Measurements from ENCODE around the gene C1orf56. TPM values are rescaled to one million over a fixed set of nuclear protein-coding genes. Genes with fewer than 3 reads are reported as not detected.

The C1orf56 gene
- total and polyA plus RNA-seq, 10 of the 15 experiments (the other 5 are each of a cell fraction or from before 2014, with no cell fraction given): 0.22 to 15.5 (median 1.5) TPM

GRCh38 chr1:151070474-151071276 is 23.1 kb downstream of the C1orf56 start, which contains the start of gene GABPB2 (continued):
- TF ChIP-seq NR2F1 (conservative IDR thresholded peaks at IDR 0.05) (peak; percentile 47; the same call in 1 of the 2 replicates), BCL11A (IDR thresholded peaks at IDR 0.05; ENCODE audit: low read depth, low read length) (no peak), ESRRA (IDR thresholded peaks at IDR 0.05; ENCODE audit: low read length) (no peak), NFIC (IDR thresholded peaks at IDR 0.05; ENCODE audit: low read depth, low read length) (peak; percentile 26; the same call in 1 of the 2 replicates), KLF5 (IDR thresholded peaks at IDR 0.05; ENCODE audit: partially characterized antibody) (peak; percentile 74), NFXL1 (IDR thresholded peaks at IDR 0.05; ENCODE audit: borderline replicate concordance) (no peak), ZBTB11 (CRISPR knock-in tag; IDR thresholded peaks at IDR 0.05) (no peak), ZZZ3 (IDR thresholded peaks at IDR 0.05; ENCODE audit: control insufficient read depth, insufficient read length, low read depth) (no peak), IRF3 (IDR thresholded peaks at IDR 0.05) (no peak), MAX (IDR thresholded peaks at IDR 0.05; ENCODE audit: low read depth, low read length) (0 out of 2 replicates have a peak, but pooled peaks have one; percentile 49), GATAD2B (conservative IDR thresholded peaks at IDR 0.05; ENCODE audit: low read depth) (peak; percentile 77), E2F8 (IDR thresholded peaks at IDR 0.05; ENCODE audit: low read depth, partially characterized antibody) (peak; percentile 97)
- TF ChIP-seq, protein P1, sequence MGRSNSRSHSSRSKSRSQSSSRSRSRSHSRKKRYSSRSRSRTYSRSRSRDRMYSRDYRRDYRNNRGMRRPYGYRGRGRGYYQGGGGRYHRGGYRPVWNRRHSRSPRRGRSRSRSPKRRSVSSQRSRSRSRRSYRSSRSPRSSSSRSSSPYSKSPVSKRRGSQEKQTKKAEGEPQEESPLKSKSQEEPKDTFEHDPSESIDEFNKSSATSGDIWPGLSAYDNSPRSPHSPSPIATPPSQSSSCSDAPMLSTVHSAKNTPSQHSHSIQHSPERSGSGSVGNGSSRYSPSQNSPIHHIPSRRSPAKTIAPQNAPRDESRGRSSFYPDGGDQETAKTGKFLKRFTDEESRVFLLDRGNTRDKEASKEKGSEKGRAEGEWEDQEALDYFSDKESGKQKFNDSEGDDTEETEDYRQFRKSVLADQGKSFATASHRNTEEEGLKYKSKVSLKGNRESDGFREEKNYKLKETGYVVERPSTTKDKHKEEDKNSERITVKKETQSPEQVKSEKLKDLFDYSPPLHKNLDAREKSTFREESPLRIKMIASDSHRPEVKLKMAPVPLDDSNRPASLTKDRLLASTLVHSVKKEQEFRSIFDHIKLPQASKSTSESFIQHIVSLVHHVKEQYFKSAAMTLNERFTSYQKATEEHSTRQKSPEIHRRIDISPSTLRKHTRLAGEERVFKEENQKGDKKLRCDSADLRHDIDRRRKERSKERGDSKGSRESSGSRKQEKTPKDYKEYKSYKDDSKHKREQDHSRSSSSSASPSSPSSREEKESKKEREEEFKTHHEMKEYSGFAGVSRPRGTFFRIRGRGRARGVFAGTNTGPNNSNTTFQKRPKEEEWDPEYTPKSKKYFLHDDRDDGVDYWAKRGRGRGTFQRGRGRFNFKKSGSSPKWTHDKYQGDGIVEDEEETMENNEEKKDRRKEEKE (IDR thresholded peaks at IDR 0.05): no peak
- TF ChIP-seq, protein P2, sequence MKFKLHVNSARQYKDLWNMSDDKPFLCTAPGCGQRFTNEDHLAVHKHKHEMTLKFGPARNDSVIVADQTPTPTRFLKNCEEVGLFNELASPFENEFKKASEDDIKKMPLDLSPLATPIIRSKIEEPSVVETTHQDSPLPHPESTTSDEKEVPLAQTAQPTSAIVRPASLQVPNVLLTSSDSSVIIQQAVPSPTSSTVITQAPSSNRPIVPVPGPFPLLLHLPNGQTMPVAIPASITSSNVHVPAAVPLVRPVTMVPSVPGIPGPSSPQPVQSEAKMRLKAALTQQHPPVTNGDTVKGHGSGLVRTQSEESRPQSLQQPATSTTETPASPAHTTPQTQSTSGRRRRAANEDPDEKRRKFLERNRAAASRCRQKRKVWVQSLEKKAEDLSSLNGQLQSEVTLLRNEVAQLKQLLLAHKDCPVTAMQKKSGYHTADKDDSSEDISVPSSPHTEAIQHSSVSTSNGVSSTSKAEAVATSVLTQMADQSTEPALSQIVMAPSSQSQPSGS (IDR thresholded peaks at IDR 0.05; ENCODE audit: low read length): peak; percentile 71; the same call in 1 of the 2 replicates

Measured in GM12878 (cell line).